Lower leg skin (tissue), 3 donors: ENCODE measurements around the gene GADD45G.

Experiments used
- CTCF ChIP-seq, 3 donors: fragments of 450-650 bp; IDR thresholded peaks; one replicate each; pipeline ENCODE4 v1.5.1; 2016; ENCODE audit warnings: antibody characterized with exemption in 3 of 3, mild to moderate bottlenecking in 3 of 3, moderate library complexity in 2 of 3
- POLR2A ChIP-seq, 2 donors: fragments of 450-650 bp; IDR thresholded peaks; one replicate each; pipeline ENCODE4 v1.6.1; 2016 to 2017; ENCODE audit warnings: antibody characterized with exemption in 2 of 2, mild to moderate bottlenecking in 1 of 2, moderate library complexity in 1 of 2

GRCh38 chr9:89626741-89627265, 22.0 kb downstream of the GADD45G start:
- no peak for TF ChIP-seq POLR2A (IDR thresholded peaks at IDR 0.05)
- no peak for TF ChIP-seq CTCF (IDR thresholded peaks at IDR 0.05)
